Astrocyte (in vitro differentiated cells and primary cell): ENCODE results near the gene CARS1.

ENCODE experiments used
- EZH2 ChIP-seq: IDR thresholded peaks from 2 replicates; pipeline ENCODE4 v1.6.1; 2012; ENCODE audit warnings: mild to moderate bottlenecking, low read length, inconsistent platforms; ENCODE audit not compliant: insufficient read depth
- TF ChIP-seq, protein P1 (sequence below): IDR thresholded peaks from 2 replicates; pipeline ENCODE4 v1.5.1; 2011; ENCODE audit warnings: low read depth, mild to moderate bottlenecking, inconsistent platforms, low read length, moderate library complexity; ENCODE audit not compliant: insufficient read depth

DNA sequence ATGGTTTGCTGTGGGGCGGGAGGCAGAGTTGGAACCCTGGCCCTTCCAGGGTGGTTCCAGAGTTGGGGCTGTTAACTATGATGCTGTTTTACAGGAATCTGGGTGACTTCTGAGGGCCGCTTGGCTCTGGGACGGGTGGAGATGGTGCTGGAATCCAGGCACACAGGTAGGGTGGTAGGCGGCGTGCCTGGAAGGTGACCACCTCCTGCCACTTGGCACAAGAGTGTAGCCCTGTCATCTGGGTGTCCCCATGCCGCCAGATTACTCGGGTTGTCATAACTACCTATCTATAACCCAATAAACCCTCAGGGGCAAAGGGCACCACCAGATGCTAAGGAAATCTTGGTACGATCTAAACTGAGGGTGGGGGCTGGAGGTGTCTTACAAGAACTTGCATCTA is 1.3 kb downstream of the CARS1 start:
- TF ChIP-seq EZH2 = no peak
- TF ChIP-seq, protein P1, sequence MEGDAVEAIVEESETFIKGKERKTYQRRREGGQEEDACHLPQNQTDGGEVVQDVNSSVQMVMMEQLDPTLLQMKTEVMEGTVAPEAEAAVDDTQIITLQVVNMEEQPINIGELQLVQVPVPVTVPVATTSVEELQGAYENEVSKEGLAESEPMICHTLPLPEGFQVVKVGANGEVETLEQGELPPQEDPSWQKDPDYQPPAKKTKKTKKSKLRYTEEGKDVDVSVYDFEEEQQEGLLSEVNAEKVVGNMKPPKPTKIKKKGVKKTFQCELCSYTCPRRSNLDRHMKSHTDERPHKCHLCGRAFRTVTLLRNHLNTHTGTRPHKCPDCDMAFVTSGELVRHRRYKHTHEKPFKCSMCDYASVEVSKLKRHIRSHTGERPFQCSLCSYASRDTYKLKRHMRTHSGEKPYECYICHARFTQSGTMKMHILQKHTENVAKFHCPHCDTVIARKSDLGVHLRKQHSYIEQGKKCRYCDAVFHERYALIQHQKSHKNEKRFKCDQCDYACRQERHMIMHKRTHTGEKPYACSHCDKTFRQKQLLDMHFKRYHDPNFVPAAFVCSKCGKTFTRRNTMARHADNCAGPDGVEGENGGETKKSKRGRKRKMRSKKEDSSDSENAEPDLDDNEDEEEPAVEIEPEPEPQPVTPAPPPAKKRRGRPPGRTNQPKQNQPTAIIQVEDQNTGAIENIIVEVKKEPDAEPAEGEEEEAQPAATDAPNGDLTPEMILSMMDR = no peak
